ENCODE measurements around the gene SPSB3.
"Not testable (repeated sequence)": the region's sequence is repeated elsewhere in the genome, so short reads cannot be mapped to it uniquely, and the experiment has no call there.

Gene SPSB3

GRCh38 chr16:1816396-1817275, 34.3 kb upstream of the SPSB3 start:
- DNase-seq (ENCODE audit: low read depth in 2 of 2): no peak

GRCh38 chr16:1815461-1815860, 33.1 kb upstream of the SPSB3 start:
- no peak for DNase-seq (ENCODE audit: low read depth in 2 of 2)

GRCh38 chr16:1812732-1813163, 30.4 kb upstream of the SPSB3 start:
- peak; percentile 8 to 47 for DNase-seq (ENCODE audit: low read depth in 2 of 2)

GRCh38 chr16:1810536-1810935, 28.2 kb upstream of the SPSB3 start:
- DNase-seq (ENCODE audit: low read depth in 2 of 2): no peak

- DNase-seq (ENCODE audit: low read depth in 2 of 2): no peak
Observed at GRCh38 chr16:1810106-1810505, 27.7 kb upstream of the SPSB3 start.

- no peak for DNase-seq (ENCODE audit: low read depth in 2 of 2)
Observed at GRCh38 chr16:1809281-1809801, 27.0 kb upstream of the SPSB3 start.

GRCh38 chr16:1808691-1809090, 26.3 kb upstream of the SPSB3 start:
- no peak for DNase-seq (ENCODE audit: low read depth in 2 of 2)

GRCh38 chr16:1807626-1808025, 25.3 kb upstream of the SPSB3 start:
- DNase-seq (ENCODE audit: low read depth in 2 of 2): no peak

GRCh38 chr16:1800701-1801100, 18.3 kb upstream of the SPSB3 start:
- no peak for DNase-seq (ENCODE audit: low read depth in 2 of 2)

GRCh38 chr16:1799263-1799662, 16.9 kb upstream of the SPSB3 start:
- DNase-seq (ENCODE audit: low read depth in 2 of 2): not testable (repeated sequence)

GRCh38 chr16:1794908-1795666, 12.7 kb upstream of the SPSB3 start:
- DNase-seq (ENCODE audit: low read depth in 2 of 2): no peak

GRCh38 chr16:1794221-1794871, 12.0 kb upstream of the SPSB3 start:
- no peak for DNase-seq (ENCODE audit: low read depth in 2 of 2)

GRCh38 chr16:1793578-1794220, 11.3 kb upstream of the SPSB3 start, which contains the start of gene IGFALS:
Gene IGFALS, minus strand, starts transcription at chr16:1793705. Its CDS starts 53 bp downstream, at chr16:1793652.
- DNase-seq (ENCODE audit: low read depth in 2 of 2): no peak

GRCh38 chr16:1792836-1793577, 10.6 kb upstream of the SPSB3 start:
- no peak for DNase-seq (ENCODE audit: low read depth in 2 of 2)

GRCh38 chr16:1791943-1792812, 9.8 kb upstream of the SPSB3 start:
- DNase-seq (ENCODE audit: low read depth in 2 of 2): no peak

GRCh38 chr16:1791256-1791942, 9.0 kb upstream of the SPSB3 start:
- no peak for DNase-seq (ENCODE audit: low read depth in 2 of 2)

GRCh38 chr16:1790611-1791255, 8.4 kb upstream of the SPSB3 start:
- no peak for DNase-seq (ENCODE audit: low read depth in 2 of 2)

- no peak for DNase-seq (ENCODE audit: low read depth in 2 of 2)
Observed at GRCh38 chr16:1790261-1790610, 7.9 kb upstream of the SPSB3 start.

GRCh38 chr16:1789643-1790045, 7.3 kb upstream of the SPSB3 start:
- no peak for DNase-seq (ENCODE audit: low read depth in 2 of 2)

All from stimulated activated CD4-positive, alpha-beta T cell treated with anti-CD3 and anti-CD28 coated beads, Interleukin-12 subunit alpha, Interleukin-12 subunit beta, amount 100 ng/mL, for 24 hours (primary cell).